Upper lobe of left lung (tissue), 6 donors: ENCODE results near the gene SLCO4A1. TPM values are rescaled to one million over a fixed set of nuclear protein-coding genes. Genes with fewer than 3 reads are reported as not detected.

Source experiments
- ATAC-seq, 2 donors: fragments of 200-7000 bp; cut with Tn5 transposase; one replicate each; pipeline ENCODE4 v1.9.1; 2022; ENCODE audit warnings: mild to moderate bottlenecking in 2 of 2, moderate library complexity in 2 of 2; ENCODE audit not compliant: low FRiP score in 2 of 2
- DNase-seq, 2 donors: peaks; one replicate each; pipeline ENCODE4 v3.0.0-alpha.2; 2019 to 2020
- H3K27ac ChIP-seq, 4 donors: fragments of 200-600 bp; sonication (generic); one replicate each; pipeline ENCODE4 v1.5.1; 2016 to 2019
- H3K27me3 ChIP-seq, 4 donors: fragments of 200-600 bp; sonication (generic); one replicate each; pipeline ENCODE4 v1.5.1; 2017 to 2019
- H3K36me3 ChIP-seq, 4 donors: fragments of 200-600 bp; sonication (generic); one replicate each; pipeline ENCODE4 v1.5.1; 2016 to 2019
- H3K4me1 ChIP-seq, 4 donors: fragments of 200-600 bp; sonication (generic); one replicate each; pipeline ENCODE4 v1.5.1; 2018 to 2019
- H3K4me3 ChIP-seq, 4 donors: fragments of 200-600 bp; sonication (generic); one replicate each; pipeline ENCODE4 v1.5.1; 2017 to 2019; ENCODE audit warnings: mild to moderate bottlenecking in 2 of 4, moderate library complexity in 1 of 4
- H3K9me3 ChIP-seq, 4 donors: fragments of 200-600 bp; sonication (generic); one replicate each; pipeline ENCODE4 v1.5.1; 2018 to 2019
- CTCF ChIP-seq, 6 experiments: fragments of 450-650 bp in 4 of 6; fragments of 200-600 bp in 2 of 6; sonication (generic) in 2 of 6; IDR thresholded peaks; one replicate each; pipeline ENCODE4 v1.5.1; 2016 to 2019; ENCODE audit warnings: antibody characterized with exemption in 6 of 6
- EP300 ChIP-seq, 4 donors: sonication (generic); formaldehyde crosslinking; IDR thresholded peaks; one replicate each; pipeline ENCODE4 v1.5.1; 2017; ENCODE audit warnings: antibody characterized with exemption in 4 of 4, control low read depth in 2 of 4
- POLR2A ChIP-seq, 4 donors: fragments of 450-650 bp; IDR thresholded peaks; one replicate each; pipeline ENCODE4 v1.5.1; 2016 to 2017; ENCODE audit warnings: antibody characterized with exemption in 4 of 4, mild to moderate bottlenecking in 2 of 4
- POLR2AphosphoS5 ChIP-seq, 2 donors: sonication (generic); formaldehyde crosslinking; IDR thresholded peaks; one replicate each; pipeline ENCODE4 v1.5.1; 2017; ENCODE audit warnings: antibody characterized with exemption in 2 of 2
- WGBS, 2 donors: methylation state at CpG; one replicate each; pipeline ENCODE4 v1.1.5; 2017 to 2018; 5-methylcytosine and 5-hydroxymethylcytosine counted together
- total RNA-seq, 6 donors: library from RNA; depleted of rRNA in 4 of 6; stranded (reverse); fragments of >200 nt in 4 of 6; gene quantifications; one replicate each; pipeline versions ENCODE4 v1.1.0 to v1.2.1, GENCODE V29; 2016 to 2021
- donor health status: DM: no; HTN: no; CAD: no; lungs with moderate emphysema.
- donor health status: DM: no; HTN: yes; CAD: no; lungs with severe emphysema.

SLCO4A1 gene
- total RNA-seq, 6 donors from 2014 or later, result 39.9 to 86.7 (median 49.1) TPM

GRCh38 chr20:62661647-62662046 is 19.3 kb downstream of the SLCO4A1 start:
- peaks cover 0 to 93% (median 32%) of the 10 kb centered on the region in 4 donors for H3K36me3 ChIP-seq

GRCh38 chr20:62662422-62662821 is 20.1 kb downstream of the SLCO4A1 start:
- H3K27ac ChIP-seq, result peak overlapping the region in 2 of 4 donors; percentile 14 to 49
- 78 to 88% methylated on average over 2 to 5 of the region's 6 CpGs for WGBS, 2 donors
- peaks cover 17 to 27% (median 23%) of the 10 kb centered on the region in 4 donors for H3K4me1 ChIP-seq
- H3K36me3 ChIP-seq, result peaks cover 0 to 91% (median 29%) of the 10 kb centered on the region in 4 donors
- H3K9me3 ChIP-seq, result no peaks in the 10 kb centered on the region
- no peak for TF ChIP-seq POLR2AphosphoS5 (IDR thresholded peaks at IDR 0.05)
- peak in 1 of 4 donors; percentile 25 for TF ChIP-seq POLR2A (IDR thresholded peaks at IDR 0.05)
- no peak for TF ChIP-seq CTCF (IDR thresholded peaks at IDR 0.05)
- H3K27me3 ChIP-seq, result no peaks in the 10 kb centered on the region
- no peak for ATAC-seq
- no peak overlapping the region for H3K4me3 ChIP-seq
- DNase-seq, result no peak

More at GRCh38 chr20:62661647-62662046, 19.3 kb downstream of the SLCO4A1 start:
- H3K27ac ChIP-seq, result peak overlapping the region in 2 of 4 donors; percentile 11 to 48
- peaks cover 10 to 20% (median 16%) of the 10 kb centered on the region in 4 donors for H3K4me1 ChIP-seq
- DNase-seq (no peak), ATAC-seq (no peak)
- 86 to 90% methylated on average over 3 to 7 of the region's 11 CpGs for WGBS, 2 donors
- H3K4me3 ChIP-seq, result no peak overlapping the region
- no peaks in the 10 kb centered on the region for H3K9me3 ChIP-seq
- TF ChIP-seq POLR2AphosphoS5 (IDR thresholded peaks at IDR 0.05) (no peak), EP300 (IDR thresholded peaks at IDR 0.05) (no peak), CTCF (IDR thresholded peaks at IDR 0.05) (no peak), POLR2A (IDR thresholded peaks at IDR 0.05) (no peak)
- H3K27me3 ChIP-seq, result no peaks in the 10 kb centered on the region

DNA sequence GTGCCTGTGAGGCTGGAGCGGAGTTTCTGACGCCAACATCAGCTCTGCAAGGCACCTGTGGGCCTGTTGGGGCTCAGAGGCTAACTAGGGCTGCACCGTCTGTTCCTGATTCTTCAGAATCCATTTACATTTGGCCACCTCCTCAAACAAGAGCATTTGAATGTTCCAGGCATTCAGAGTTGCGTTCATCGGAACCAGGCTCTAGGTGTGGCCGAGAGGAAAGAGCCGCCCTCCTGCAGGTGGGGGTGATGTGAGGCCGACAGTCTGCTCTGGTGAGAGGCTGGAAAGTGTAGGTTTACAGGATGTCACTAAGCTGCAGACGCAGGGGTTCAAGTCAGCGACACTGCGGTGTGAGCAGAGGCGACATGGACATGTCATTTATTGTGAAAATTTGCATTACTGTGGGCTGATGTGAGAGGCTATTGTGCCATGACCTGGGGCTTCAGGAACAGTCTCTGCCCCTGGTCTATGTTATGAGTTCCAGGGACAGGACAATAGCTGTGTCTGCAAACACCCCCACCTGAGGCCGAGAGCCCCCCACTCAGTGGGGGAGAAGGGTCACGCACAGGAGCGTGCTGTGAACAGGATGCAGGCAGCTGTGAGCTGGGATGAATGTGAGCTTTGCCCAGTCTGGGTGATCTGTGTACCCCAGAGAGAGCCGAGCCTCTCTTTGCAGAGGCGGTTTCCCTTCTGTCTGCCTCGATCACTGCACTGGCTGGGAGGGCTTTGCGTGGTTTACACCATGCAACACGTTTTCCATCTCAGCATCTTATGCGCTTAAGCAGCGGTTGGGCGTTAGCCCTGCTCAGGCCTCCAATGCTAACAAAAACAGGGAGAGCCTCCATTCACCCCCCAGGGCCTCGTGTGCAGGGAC is 21.1 kb downstream of the SLCO4A1 start:
- TF ChIP-seq EP300 (IDR thresholded peaks at IDR 0.05), result no peak
- TF ChIP-seq POLR2AphosphoS5 (IDR thresholded peaks at IDR 0.05), result no peak
- no peak for TF ChIP-seq CTCF (IDR thresholded peaks at IDR 0.05)
- Histone ChIP-seq H3K9me3 (no peaks in the 10 kb centered on the region), H3K27ac (peak overlapping the region in 1 of 4 donors; percentile 14), H3K4me1 (peaks cover 20 to 33% (median 28%) of the 10 kb centered on the region in 4 donors), H3K27me3 (no peaks in the 10 kb centered on the region), H3K36me3 (peaks cover 0 to 91% (median 31%) of the 10 kb centered on the region in 4 donors), H3K4me3 (no peak overlapping the region)
- DNase-seq, result no peak
- 91 to 92% methylated on average over 17 to 24 of the region's 24 CpGs for WGBS, 2 donors
- ATAC-seq, result no peak

- H3K4me3 ChIP-seq, result no peak overlapping the region
- no peaks in the 10 kb centered on the region for H3K9me3 ChIP-seq
- TF ChIP-seq POLR2A (IDR thresholded peaks at IDR 0.05) (no peak), CTCF (IDR thresholded peaks at IDR 0.05) (no peak), EP300 (IDR thresholded peaks at IDR 0.05) (no peak), POLR2AphosphoS5 (IDR thresholded peaks at IDR 0.05) (no peak)
- no peak for ATAC-seq
- peak overlapping the region in 1 of 4 donors; percentile 64 for H3K27ac ChIP-seq
- no peaks in the 10 kb centered on the region for H3K27me3 ChIP-seq
- DNase-seq, result no peak
- 90% methylated on average over 16 to 18 of the region's 18 CpGs for WGBS, 2 donors
- H3K36me3 ChIP-seq, result peaks cover 0 to 91% (median 27%) of the 10 kb centered on the region in 4 donors
- peaks cover 20 to 33% (median 24%) of the 10 kb centered on the region in 4 donors for H3K4me1 ChIP-seq
Observed at GRCh38 chr20:62664019-62664971, 22.0 kb downstream of the SLCO4A1 start.
